DOHH2 (cell line): ENCODE results near the gene CPM.

ENCODE experiments used
- EZH2phosphoT487 ChIP-seq: fragments of 200-600 bp; sonication (generic); IDR thresholded peaks from 2 replicates; pipeline ENCODE4 v1.6.1; 2017; ENCODE audit warnings: borderline replicate concordance, mild to moderate bottlenecking, antibody characterized with exemption, low read length, moderate library complexity, mixed read lengths
- TF ChIP-seq, protein P1 (sequence below): fragments of 200-600 bp; sonication (generic); IDR thresholded peaks from one replicate; pipeline ENCODE4 v1.5.1; 2014; ENCODE audit warnings: antibody characterized with exemption, mild to moderate bottlenecking, low read depth, low read length; ENCODE audit not compliant: poor library complexity, severe bottlenecking

DNA sequence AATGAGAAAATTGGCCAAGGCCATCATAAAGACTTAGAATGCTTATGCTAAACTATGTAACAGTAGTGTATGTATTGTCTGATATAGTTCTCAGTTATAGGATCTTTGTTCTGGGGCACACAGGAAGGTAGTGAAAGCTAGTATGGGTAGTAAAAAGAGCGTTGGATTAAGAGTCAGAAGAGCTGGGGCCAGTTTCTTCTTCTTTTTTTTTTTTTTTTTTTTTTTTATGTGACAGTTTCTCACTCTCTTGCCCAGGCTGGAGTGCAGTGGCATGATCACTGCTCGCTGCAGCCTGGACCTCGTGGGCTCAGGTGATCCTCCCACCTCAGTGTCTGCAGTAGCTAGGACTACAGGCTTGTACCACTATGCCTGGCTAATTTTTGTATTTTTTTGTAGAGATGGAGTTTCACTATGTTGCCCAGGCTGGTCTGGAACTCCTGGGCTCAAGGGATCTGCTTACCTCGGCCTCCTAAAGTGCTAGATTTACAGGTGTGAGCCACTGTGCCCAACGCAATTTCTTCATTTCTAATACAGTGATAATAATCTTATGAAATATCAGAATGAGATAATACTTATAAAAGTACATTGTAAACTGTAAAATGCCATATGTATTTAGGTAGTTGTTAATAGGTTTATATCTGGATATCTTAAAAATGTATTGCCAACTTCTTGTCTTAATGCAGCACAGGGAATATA, 117.6 kb downstream of the CPM start:
- TF ChIP-seq, protein P1, sequence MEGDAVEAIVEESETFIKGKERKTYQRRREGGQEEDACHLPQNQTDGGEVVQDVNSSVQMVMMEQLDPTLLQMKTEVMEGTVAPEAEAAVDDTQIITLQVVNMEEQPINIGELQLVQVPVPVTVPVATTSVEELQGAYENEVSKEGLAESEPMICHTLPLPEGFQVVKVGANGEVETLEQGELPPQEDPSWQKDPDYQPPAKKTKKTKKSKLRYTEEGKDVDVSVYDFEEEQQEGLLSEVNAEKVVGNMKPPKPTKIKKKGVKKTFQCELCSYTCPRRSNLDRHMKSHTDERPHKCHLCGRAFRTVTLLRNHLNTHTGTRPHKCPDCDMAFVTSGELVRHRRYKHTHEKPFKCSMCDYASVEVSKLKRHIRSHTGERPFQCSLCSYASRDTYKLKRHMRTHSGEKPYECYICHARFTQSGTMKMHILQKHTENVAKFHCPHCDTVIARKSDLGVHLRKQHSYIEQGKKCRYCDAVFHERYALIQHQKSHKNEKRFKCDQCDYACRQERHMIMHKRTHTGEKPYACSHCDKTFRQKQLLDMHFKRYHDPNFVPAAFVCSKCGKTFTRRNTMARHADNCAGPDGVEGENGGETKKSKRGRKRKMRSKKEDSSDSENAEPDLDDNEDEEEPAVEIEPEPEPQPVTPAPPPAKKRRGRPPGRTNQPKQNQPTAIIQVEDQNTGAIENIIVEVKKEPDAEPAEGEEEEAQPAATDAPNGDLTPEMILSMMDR: no peak
- TF ChIP-seq EZH2phosphoT487: no peak
